Measurements from ENCODE around the gene SRPK2.
A peak's percentile ranks its signal among the peaks of the same experiment; 100 is the strongest.

Gene SRPK2

DNA sequence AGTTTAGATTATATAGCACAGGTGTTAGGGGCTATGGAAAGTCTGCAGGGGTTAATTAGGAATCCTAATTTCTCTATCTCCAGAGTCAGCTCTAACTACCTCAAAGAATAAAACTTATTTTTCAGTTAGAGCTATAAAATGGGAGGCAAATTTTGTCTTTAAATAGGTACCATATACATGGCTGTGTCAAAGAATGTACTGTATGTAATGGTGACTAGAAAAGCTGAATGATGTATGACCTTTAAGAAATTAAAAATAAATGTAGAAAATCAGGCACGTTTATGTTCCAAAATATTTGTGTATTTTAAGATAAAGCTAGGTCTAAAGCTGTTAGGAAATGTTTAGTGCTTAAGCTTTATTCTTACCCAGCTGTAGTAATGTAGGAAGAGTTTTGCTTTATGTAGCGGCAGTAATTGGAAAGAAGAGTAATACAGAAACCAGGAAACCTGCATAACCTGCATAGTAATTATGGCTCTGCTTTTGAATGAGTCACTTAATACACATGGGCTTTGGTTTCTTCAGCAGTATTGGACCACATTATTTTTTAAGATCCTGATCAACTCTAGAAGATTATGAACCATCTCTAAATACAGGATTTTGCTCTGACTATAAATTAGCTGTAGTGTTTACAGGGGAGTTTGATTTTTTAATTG is 289.7 kb downstream of the SRPK2 start:
- peak; percentile 51 for DNase-seq (ENCODE audit: low spot score)

DNA sequence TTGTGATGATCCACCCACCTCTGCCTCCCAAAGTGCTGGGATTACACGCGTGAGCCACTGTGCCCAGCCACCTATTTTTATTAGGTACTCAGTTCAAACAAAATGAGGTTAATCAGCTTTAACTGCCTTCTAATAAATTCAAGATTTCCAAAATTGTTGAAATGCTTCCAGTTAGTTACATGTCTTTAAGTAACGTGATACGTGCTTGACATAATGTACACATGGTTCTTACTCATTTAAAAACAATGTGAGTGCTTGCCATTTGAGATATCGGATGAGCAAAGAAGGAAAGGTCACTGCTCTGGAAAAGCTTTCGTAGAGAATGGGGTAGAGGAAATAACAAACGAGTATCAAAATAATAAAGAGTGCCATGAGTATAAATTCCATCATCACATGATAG is 291.1 kb downstream of the SRPK2 start:
- no peak for DNase-seq (ENCODE audit: low spot score)

GRCh38 chr7:105096306-105096705 is 292.4 kb downstream of the SRPK2 start:
- DNase-seq (ENCODE audit: low spot score): no peak

DNA sequence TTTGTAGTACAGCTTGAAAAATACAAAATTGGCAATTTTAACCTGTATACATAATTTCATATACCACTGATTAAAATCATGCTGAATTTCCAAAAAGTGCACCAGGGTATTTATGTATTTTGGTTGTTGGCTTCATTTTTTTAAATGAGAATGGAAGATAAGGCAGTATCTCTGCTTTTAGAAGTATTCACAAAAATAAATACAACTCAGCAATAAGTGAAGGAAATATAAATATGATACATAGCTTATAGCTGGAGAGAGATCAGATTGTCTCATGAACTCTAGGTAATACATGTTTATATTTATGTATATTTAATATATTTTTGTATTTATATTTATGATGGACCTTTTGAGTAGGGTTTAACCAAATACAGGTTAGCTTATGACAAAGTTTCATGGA is 293.8 kb downstream of the SRPK2 start:
- no peak for DNase-seq (ENCODE audit: low spot score)

DNA sequence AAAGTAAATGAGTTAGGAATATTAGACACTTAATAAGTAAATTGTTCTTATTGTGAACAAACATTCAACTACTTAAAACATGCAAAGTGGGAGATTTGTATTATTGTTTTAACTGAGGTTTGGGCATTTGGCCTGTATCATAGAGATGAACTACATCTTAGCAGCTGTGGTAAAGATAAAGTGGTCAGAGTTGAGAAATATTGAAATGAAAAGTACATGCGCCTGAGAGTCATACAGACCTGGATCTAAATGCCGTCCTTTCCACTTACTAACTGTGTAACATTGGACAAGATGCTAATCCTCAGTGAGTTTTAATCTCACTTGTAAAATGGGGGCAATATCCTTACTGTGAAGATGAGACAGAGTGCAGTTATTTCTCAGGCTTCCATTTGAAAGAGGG is 300.3 kb downstream of the SRPK2 start:
- no peak for DNase-seq (ENCODE audit: low spot score)

DNA sequence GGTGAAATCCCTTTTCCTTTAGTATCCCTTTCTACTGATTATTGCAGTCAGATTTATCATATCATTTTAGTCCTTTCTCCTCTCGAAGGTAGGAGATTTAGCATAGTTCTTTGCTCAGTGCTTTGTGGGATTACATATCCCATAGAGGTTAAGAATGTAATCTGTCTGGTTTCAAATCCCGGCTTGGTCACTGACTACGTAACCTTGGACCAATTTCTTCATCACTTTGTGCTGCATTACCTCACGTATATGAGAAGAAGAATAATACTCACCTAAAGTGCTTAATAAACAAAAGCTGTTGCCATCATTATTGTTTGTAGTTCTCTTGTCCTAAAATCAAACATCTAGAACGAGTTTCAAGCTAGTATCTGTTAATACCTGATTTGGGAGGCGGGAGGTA is 300.7 kb downstream of the SRPK2 start:
- no peak for DNase-seq (ENCODE audit: low spot score)

GRCh38 chr7:105086850-105087249 is 301.9 kb downstream of the SRPK2 start:
- DNase-seq (ENCODE audit: low spot score): no peak

- DNase-seq (ENCODE audit: low spot score): no peak
These were observed 304.1 kb downstream of the SRPK2 start for GRCh38 chr7:105084581-105084980.

DNA sequence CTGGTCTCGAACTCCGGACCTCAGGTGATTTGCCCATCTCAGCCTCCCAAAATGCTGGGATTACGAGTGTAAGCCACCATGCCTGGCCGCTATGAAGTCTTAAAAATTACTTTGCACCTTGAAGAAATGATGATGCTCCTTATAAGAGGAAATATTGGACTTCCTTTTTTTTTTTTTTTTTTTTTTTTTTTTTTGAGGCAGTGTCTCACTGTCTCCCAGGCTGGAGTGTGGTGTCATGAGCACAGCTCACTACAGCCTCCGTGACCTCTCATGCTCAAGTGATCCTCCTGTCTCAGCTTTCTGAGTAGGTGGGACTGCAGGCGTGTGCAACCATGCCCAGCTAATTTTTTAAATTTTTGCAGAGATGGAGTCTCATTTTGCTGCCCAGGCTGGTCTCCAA is 309.4 kb downstream of the SRPK2 start:
- no peak for DNase-seq (ENCODE audit: low spot score)

DNA sequence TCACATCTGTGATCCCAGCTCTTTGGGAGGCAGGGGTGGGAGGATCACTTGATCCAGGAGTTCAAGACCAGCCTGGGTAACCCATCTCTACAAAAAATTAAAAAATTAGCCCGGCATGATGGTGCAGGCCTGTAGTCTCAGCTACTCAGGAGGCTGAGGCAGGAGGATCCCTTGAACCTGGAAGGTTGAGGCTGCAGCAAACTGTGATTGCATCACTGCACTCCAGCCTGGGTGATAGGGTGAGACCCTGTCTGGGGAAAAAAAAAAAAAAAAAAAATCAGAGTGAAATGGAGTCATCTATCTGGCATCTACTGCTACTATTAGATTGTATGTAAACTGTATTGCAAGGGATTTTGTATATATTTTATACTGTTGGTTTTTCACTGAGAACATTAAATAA is 315.6 kb downstream of the SRPK2 start:
- DNase-seq (ENCODE audit: low spot score): no peak

- DNase-seq (ENCODE audit: low spot score): no peak
These were observed 319.8 kb downstream of the SRPK2 start for GRCh38 chr7:105068886-105069285.

- no peak for DNase-seq (ENCODE audit: low spot score)
These were observed 321.0 kb downstream of the SRPK2 start for GRCh38 chr7:105067691-105068090.

Measured in kidney tubule cell (primary cell).